Measurements from ENCODE around the gene FAM111A. TPM values are rescaled to one million over a fixed set of nuclear protein-coding genes. Genes with fewer than 3 reads are reported as not detected.

The FAM111A gene
- total and polyA plus RNA-seq, 12 donors, result 13.5 to 92.5 (median 31.4) TPM

DNA sequence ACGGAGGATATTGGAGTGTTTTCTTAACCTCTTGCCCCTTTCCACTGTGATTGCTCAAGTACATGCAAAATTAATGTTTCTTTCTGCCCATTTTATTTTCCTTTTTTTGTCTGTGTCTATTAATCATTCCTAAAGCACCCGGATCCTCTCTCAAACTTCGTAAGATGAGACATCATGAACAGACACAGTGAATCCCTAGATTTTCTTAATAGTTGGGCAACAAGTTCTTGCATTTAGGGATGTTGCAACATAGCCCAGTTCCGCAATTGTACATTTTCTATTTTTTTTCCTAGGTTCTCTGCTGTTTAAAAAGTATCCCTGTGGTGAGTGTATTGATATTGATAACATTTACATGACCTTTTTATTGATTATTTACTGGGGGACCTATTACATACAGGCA lies 2.9 kb downstream of the FAM111A start:
- peak overlapping the region in 1 of 4 donors; percentile 72 for H3K4me3 ChIP-seq
- peaks cover 18 to 36% of the 10 kb centered on the region in 2 donors for H3K4me1 ChIP-seq (replicated peaks in 1 of 2)
- WGBS, 4 donors, result 18 to 33% (median 31%) methylated on average over 4 of the region's 4 CpGs
- H3K36me3 ChIP-seq (replicated peaks in 1 of 2), result peaks cover 0 to 5% of the 10 kb centered on the region in 2 donors
- H3K27me3 ChIP-seq, result no peaks in the 10 kb centered on the region
- H3K9me3 ChIP-seq (replicated peaks in 1 of 3), result no peaks in the 10 kb centered on the region
- DNase-seq, result no peak
- intact Hi-C loops (cut with DNase I), result no loop called here
- TF ChIP-seq, protein P1, sequence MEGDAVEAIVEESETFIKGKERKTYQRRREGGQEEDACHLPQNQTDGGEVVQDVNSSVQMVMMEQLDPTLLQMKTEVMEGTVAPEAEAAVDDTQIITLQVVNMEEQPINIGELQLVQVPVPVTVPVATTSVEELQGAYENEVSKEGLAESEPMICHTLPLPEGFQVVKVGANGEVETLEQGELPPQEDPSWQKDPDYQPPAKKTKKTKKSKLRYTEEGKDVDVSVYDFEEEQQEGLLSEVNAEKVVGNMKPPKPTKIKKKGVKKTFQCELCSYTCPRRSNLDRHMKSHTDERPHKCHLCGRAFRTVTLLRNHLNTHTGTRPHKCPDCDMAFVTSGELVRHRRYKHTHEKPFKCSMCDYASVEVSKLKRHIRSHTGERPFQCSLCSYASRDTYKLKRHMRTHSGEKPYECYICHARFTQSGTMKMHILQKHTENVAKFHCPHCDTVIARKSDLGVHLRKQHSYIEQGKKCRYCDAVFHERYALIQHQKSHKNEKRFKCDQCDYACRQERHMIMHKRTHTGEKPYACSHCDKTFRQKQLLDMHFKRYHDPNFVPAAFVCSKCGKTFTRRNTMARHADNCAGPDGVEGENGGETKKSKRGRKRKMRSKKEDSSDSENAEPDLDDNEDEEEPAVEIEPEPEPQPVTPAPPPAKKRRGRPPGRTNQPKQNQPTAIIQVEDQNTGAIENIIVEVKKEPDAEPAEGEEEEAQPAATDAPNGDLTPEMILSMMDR (IDR thresholded peaks at IDR 0.05), result no peak
- no peak for TF ChIP-seq POLR2A (IDR thresholded peaks at IDR 0.05)
- peak overlapping the region in 1 of 5 donors; percentile 97 for H3K27ac ChIP-seq

DNA sequence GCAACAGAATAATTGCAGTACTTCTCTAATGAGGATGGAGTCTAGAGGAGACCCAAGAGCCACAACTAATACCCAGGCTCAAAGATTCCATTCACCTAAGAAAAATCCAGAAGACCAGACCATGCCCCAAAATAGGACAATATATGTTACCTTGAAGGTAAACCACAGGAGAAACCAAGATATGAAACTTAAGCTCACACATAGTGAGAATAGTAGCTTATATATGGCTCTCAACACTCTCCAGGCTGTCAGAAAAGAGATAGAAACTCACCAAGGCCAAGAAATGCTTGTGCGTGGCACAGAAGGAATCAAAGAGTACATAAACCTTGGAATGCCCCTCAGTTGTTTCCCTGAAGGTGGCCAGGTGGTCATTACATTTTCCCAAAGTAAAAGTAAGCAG lies 9.1 kb downstream of the FAM111A start:
- 95 to 100% (median 97%) methylated on average over 1 of the region's 1 CpG for WGBS, 4 donors
- TF ChIP-seq, protein P1 (IDR thresholded peaks at IDR 0.05), result no peak
- TF ChIP-seq POLR2A (IDR thresholded peaks at IDR 0.05), result no peak
- intact Hi-C loops (cut with DNase I), result no loop called here
- Histone ChIP-seq H3K36me3 (replicated peaks in 1 of 2) (peaks cover 0 to 5% of the 10 kb centered on the region in 2 donors), H3K4me3 (no peak overlapping the region), H3K27ac (no peak overlapping the region), H3K9me3 (replicated peaks in 1 of 3) (no peaks in the 10 kb centered on the region), H3K4me1 (replicated peaks in 1 of 2) (no peaks in the 10 kb centered on the region), H3K27me3 (no peaks in the 10 kb centered on the region)
- DNase-seq, result no peak

DNA sequence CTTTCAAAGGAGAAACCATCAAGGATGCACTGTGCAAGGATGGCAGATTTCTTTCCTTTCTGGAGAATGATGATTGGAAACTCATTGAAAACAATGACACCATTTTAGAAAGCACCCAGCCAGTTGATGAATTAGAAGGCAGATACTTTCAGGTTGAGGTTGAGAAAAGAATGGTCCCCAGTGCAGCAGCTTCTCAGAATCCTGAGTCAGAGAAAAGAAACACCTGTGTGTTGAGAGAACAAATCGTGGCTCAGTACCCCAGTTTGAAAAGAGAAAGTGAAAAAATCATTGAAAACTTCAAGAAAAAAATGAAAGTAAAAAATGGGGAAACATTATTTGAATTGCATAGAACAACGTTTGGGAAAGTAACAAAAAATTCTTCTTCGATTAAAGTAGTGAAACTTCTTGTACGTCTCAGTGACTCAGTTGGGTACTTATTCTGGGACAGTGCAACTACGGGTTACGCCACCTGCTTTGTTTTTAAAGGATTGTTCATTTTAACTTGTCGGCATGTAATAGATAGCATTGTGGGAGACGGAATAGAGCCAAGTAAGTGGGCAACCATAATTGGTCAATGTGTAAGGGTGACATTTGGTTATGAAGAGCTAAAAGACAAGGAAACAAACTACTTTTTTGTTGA lies 9.8 kb downstream of the FAM111A start:
- Histone ChIP-seq H3K4me1 (replicated peaks in 1 of 2) (no peaks in the 10 kb centered on the region), H3K4me3 (no peak overlapping the region), H3K36me3 (replicated peaks in 1 of 2) (peaks cover 0 to 5% of the 10 kb centered on the region in 2 donors), H3K27ac (no peak overlapping the region), H3K9me3 (replicated peaks in 1 of 3) (no peaks in the 10 kb centered on the region), H3K27me3 (no peaks in the 10 kb centered on the region)
- no peak for DNase-seq
- TF ChIP-seq, protein P1 (IDR thresholded peaks at IDR 0.05), result no peak
- TF ChIP-seq POLR2A (IDR thresholded peaks at IDR 0.05), result no peak
- intact Hi-C loops (cut with DNase I), result no loop called here
- 82 to 93% (median 88%) methylated on average over 8 of the region's 8 CpGs for WGBS, 4 donors

DNA sequence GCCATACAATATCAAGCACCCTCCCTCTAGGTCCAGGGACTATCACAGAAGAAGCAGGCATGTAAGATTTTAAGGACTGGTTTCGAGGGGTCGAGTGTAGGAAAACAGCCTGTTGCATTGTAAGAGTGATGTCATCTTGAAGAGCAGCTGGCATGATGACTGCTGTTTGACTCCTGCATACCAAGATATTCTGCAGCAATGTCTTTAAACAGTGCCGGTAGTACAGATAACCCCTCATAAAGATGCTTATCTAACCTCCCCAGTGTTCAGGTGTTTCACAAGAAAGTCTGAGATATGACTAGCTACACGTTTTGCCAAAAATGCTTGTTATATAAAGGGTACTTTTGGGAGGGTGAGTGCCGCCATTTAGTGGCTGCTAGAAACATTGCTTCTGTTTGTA lies 12.0 kb downstream of the FAM111A start:
- Histone ChIP-seq H3K4me3 (no peak overlapping the region), H3K4me1 (replicated peaks in 1 of 2) (no peaks in the 10 kb centered on the region), H3K27me3 (no peaks in the 10 kb centered on the region), H3K27ac (no peak overlapping the region), H3K9me3 (replicated peaks in 1 of 3) (no peaks in the 10 kb centered on the region), H3K36me3 (replicated peaks in 1 of 2) (no peaks in the 10 kb centered on the region)
- WGBS, 4 donors, result 87 to 93% (median 91%) methylated on average over 5 of the region's 5 CpGs
- TF ChIP-seq, protein P1 (IDR thresholded peaks at IDR 0.05), result no peak
- no peak for TF ChIP-seq POLR2A (IDR thresholded peaks at IDR 0.05)
- DNase-seq, result no peak
- intact Hi-C loops (cut with DNase I), result no loop called here

All from adrenal gland (tissue), 12 donors.